ENCODE results near the gene ST8SIA2.

ST8SIA2 gene

GRCh38 chr15:92384381-92384780 lies 9.3 kb upstream of the ST8SIA2 start:
- Mint-ChIP-seq H3K27ac (no peak overlapping the region), H3K4me3 (no peak overlapping the region), H3K9me3 (peaks cover 16% of the 10 kb centered on the region), H3K36me3 (ENCODE audit: low read depth) (no peaks in the 10 kb centered on the region), H3K4me1 (ENCODE audit: low read depth) (no peaks in the 10 kb centered on the region), H3K27me3 (peaks cover 20% of the 10 kb centered on the region)
- intact Hi-C loops (cut with micrococcal nuclease): no loop called here

- Mint-ChIP-seq H3K9me3 (peaks cover 15% of the 10 kb centered on the region), H3K4me1 (ENCODE audit: low read depth) (no peaks in the 10 kb centered on the region), H3K36me3 (ENCODE audit: low read depth) (no peaks in the 10 kb centered on the region), H3K27ac (no peak overlapping the region), H3K27me3 (peaks cover 25% of the 10 kb centered on the region), H3K4me3 (no peak overlapping the region)
- intact Hi-C loops (cut with micrococcal nuclease): no loop called here
Measured at GRCh38 chr15:92385096-92385495, 8.6 kb upstream of the ST8SIA2 start.

DNA sequence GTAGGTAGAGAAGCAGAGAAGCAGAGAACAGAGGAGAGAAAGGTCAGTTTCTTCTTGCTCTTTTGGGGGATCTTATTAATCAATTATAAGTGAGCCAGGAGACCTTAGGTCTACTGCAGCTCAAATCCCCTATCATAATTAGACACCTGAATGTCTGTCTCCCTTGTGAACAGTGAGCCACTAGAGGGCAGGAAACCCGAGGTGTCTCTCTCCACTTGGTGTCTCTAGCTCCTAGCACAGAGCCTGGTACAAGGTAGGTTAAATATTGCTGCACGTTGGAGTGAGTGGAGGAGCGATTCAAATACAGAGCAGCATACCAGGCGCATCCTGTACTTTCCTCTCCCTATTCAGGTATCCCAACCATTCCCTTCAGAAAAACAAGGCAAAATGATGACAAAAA lies 2.0 kb upstream of the ST8SIA2 start:
- H3K9me3 Mint-ChIP-seq: no peaks in the 10 kb centered on the region

DNA sequence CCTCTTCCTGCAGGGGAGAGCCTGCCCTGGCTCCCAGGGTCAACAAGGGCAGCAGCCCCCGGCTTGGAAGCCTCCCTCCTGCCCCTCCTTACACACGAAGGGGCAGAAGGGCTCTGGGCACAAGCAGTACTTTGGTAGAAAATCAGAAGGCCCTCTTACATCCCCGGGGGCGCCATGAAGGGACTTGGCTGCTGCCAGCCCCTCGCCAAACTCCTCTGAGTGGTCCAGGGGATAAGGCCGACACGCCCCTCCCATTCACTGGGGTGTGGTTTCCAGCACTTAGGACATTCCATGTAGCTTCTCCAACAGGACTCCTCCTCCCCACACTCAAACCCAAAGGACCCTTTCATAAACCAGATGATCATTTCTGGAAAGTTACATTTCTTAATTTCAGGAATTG lies 1.2 kb upstream of the ST8SIA2 start:
- H3K27me3 Mint-ChIP-seq: peaks cover 76% of the 10 kb centered on the region
- H3K4me3 Mint-ChIP-seq: no peak overlapping the region
- peaks cover 10% of the 10 kb centered on the region for H3K4me1 Mint-ChIP-seq (ENCODE audit: low read depth)
- no peaks in the 10 kb centered on the region for H3K9me3 Mint-ChIP-seq
- intact Hi-C loops (cut with micrococcal nuclease): no loop called here
- no peak overlapping the region for H3K27ac Mint-ChIP-seq
- H3K36me3 Mint-ChIP-seq (ENCODE audit: low read depth): no peaks in the 10 kb centered on the region

More for the DNA sequence above, 2.0 kb upstream of the ST8SIA2 start:
- H3K27ac Mint-ChIP-seq: no peak overlapping the region
- H3K4me1 Mint-ChIP-seq (ENCODE audit: low read depth): peaks cover 10% of the 10 kb centered on the region
- no peaks in the 10 kb centered on the region for H3K36me3 Mint-ChIP-seq (ENCODE audit: low read depth)
- intact Hi-C loops (cut with micrococcal nuclease): no loop called here
- H3K27me3 Mint-ChIP-seq: peaks cover 77% of the 10 kb centered on the region
- H3K4me3 Mint-ChIP-seq: no peak overlapping the region

- H3K4me3 Mint-ChIP-seq: no peak overlapping the region
- no peaks in the 10 kb centered on the region for H3K36me3 Mint-ChIP-seq (ENCODE audit: low read depth)
- intact Hi-C loops (cut with micrococcal nuclease): no loop called here
- peaks cover 78% of the 10 kb centered on the region for H3K27me3 Mint-ChIP-seq
- no peak overlapping the region for H3K27ac Mint-ChIP-seq
- H3K9me3 Mint-ChIP-seq: no peaks in the 10 kb centered on the region
- H3K4me1 Mint-ChIP-seq (ENCODE audit: low read depth): peaks cover 10% of the 10 kb centered on the region
Measured at GRCh38 chr15:92393980-92394308, 263 bp downstream of the ST8SIA2 start.

- intact Hi-C loops (cut with micrococcal nuclease): no loop called here
- peaks cover 72% of the 10 kb centered on the region for H3K27me3 Mint-ChIP-seq
Measured at GRCh38 chr15:92394309-92395097, 822 bp downstream of the ST8SIA2 start.

GRCh38 chr15:92395098-92395635 lies 1.5 kb downstream of the ST8SIA2 start:
- H3K36me3 Mint-ChIP-seq (ENCODE audit: low read depth): no peaks in the 10 kb centered on the region
- intact Hi-C loops (cut with micrococcal nuclease): no loop called here
- H3K9me3 Mint-ChIP-seq: no peaks in the 10 kb centered on the region
- H3K4me1 Mint-ChIP-seq (ENCODE audit: low read depth): peaks cover 10% of the 10 kb centered on the region
- peaks cover 69% of the 10 kb centered on the region for H3K27me3 Mint-ChIP-seq
- no peak overlapping the region for H3K4me3 Mint-ChIP-seq
- H3K27ac Mint-ChIP-seq: no peak overlapping the region

More at GRCh38 chr15:92394309-92395097, 822 bp downstream of the ST8SIA2 start:
- Mint-ChIP-seq H3K4me3 (no peak overlapping the region), H3K36me3 (ENCODE audit: low read depth) (no peaks in the 10 kb centered on the region), H3K9me3 (no peaks in the 10 kb centered on the region), H3K4me1 (ENCODE audit: low read depth) (peaks cover 10% of the 10 kb centered on the region), H3K27ac (no peak overlapping the region)

DNA sequence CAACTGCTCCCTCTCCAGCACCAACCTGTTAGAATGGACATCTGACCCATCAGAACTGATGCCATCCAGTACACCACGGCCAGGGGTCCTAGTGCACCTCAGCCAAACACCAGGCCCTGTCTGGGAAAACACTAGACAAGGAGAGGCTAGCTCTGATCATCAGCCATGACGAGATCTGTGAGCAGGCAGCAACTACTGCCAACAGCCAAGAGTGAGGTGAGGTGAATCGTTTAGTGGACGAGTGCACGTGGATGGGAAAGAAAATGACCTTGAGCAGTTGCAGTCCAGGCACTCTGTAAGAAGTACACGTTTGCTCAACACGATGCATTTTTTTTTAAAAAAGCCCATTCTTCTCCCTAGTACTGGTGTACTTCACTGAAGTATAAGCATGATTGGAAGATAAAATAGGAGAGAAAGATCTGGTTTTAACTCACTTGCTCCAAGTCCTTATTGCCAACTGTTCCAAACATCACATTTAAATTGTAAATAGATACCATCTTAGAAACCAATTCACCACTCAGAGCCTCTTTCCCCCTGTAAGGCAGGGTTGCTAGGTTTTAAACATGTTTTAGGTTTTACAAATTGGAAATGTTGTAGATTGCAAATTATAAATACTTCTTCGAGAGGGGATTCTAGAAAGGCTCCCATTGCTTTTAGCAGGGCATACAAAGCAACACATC lies 5.7 kb downstream of the ST8SIA2 start:
- Mint-ChIP-seq H3K27ac (no peak overlapping the region), H3K4me1 (ENCODE audit: low read depth) (no peaks in the 10 kb centered on the region), H3K36me3 (ENCODE audit: low read depth) (no peaks in the 10 kb centered on the region), H3K4me3 (no peak overlapping the region), H3K9me3 (no peaks in the 10 kb centered on the region), H3K27me3 (peaks cover 42% of the 10 kb centered on the region)
- intact Hi-C loops (cut with micrococcal nuclease): no loop called here

DNA sequence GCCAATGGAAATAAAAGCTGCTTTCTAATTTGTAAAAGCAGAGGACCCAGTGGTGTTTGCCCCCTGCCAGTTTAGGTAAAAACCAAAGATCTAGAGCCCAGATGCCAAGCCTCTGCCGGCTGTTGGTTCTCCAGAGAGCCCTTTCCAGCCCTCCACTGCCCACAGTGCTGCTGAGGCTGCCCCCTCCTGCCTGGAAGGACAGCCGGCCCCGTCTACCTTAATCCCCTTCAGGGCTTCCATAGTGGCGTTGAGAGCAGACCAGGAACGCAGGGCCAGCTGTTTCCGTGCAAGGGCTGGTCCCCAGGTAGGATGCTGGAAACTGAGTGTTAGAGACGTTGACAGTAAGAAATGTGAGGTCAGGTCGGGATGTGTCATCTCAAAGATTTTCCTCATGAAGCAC lies 6.9 kb downstream of the ST8SIA2 start:
- Mint-ChIP-seq H3K9me3 (no peaks in the 10 kb centered on the region), H3K27ac (no peak overlapping the region)

GRCh38 chr15:92400980-92401787 lies 7.5 kb downstream of the ST8SIA2 start:
- Mint-ChIP-seq H3K36me3 (ENCODE audit: low read depth) (no peaks in the 10 kb centered on the region), H3K27ac (no peak overlapping the region), H3K4me1 (ENCODE audit: low read depth) (no peaks in the 10 kb centered on the region), H3K4me3 (no peak overlapping the region), H3K9me3 (no peaks in the 10 kb centered on the region), H3K27me3 (peaks cover 25% of the 10 kb centered on the region)
- intact Hi-C loops (cut with micrococcal nuclease): no loop called here

More for the DNA sequence above, 6.9 kb downstream of the ST8SIA2 start:
- Mint-ChIP-seq H3K4me1 (ENCODE audit: low read depth) (no peaks in the 10 kb centered on the region), H3K4me3 (no peak overlapping the region), H3K27me3 (peaks cover 31% of the 10 kb centered on the region), H3K36me3 (ENCODE audit: low read depth) (no peaks in the 10 kb centered on the region)
- intact Hi-C loops (cut with micrococcal nuclease): no loop called here

GRCh38 chr15:92402751-92403150 lies 9.1 kb downstream of the ST8SIA2 start:
- intact Hi-C loops (cut with micrococcal nuclease): no loop called here
- no peaks in the 10 kb centered on the region for H3K9me3 Mint-ChIP-seq
- no peaks in the 10 kb centered on the region for H3K36me3 Mint-ChIP-seq (ENCODE audit: low read depth)
- H3K27me3 Mint-ChIP-seq: peaks cover 16% of the 10 kb centered on the region
- no peaks in the 10 kb centered on the region for H3K4me1 Mint-ChIP-seq (ENCODE audit: low read depth)
- H3K27ac Mint-ChIP-seq: no peak overlapping the region
- no peak overlapping the region for H3K4me3 Mint-ChIP-seq

DNA sequence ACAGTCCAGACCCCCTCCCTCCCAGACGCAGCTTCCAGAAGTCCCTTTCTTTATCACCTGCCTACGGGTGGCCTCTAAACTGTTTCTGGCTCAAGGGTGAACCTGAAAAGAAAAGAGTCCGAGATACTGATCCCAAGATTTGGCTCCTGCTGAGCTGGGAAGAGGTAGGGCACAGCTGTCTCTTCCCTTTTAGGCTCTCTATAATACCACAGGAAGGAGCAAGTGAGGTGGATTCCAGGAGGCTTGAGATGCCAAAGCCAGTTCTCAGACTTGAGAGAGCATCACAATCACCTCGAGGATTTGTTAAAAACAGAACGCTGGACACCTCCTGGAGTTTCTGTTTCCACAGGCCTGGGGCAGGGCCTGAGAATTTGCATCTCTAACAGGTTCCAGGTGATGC lies 12.3 kb downstream of the ST8SIA2 start:
- Mint-ChIP-seq H3K4me3 (no peak overlapping the region), H3K27me3 (peaks cover 8% of the 10 kb centered on the region), H3K4me1 (ENCODE audit: low read depth) (no peaks in the 10 kb centered on the region), H3K9me3 (no peaks in the 10 kb centered on the region), H3K36me3 (ENCODE audit: low read depth) (no peaks in the 10 kb centered on the region), H3K27ac (no peak overlapping the region)
- intact Hi-C loops (cut with micrococcal nuclease): no loop called here

DNA sequence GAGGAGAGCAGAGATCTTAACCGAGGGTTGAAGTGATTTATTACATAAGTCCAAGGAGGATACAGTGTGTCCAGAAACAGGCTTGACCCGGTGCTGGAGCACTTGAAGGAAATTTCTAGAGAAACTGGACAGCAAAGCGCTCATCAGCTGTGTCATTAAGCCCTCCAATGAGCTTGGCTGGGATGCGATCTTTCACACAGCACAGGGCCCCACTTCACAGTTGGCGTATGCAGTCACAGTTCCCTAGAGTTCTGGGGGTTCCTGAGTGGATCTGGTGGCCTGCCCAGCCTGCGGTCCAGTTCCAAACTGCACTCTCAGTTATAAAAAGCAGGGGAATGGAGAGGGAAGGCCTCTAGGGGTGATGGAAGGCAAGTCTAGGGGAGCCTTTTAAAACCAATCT lies 13.6 kb downstream of the ST8SIA2 start:
- Mint-ChIP-seq H3K9me3 (no peaks in the 10 kb centered on the region), H3K36me3 (ENCODE audit: low read depth) (no peaks in the 10 kb centered on the region), H3K4me1 (ENCODE audit: low read depth) (no peaks in the 10 kb centered on the region), H3K27ac (no peak overlapping the region), H3K4me3 (no peak overlapping the region), H3K27me3 (peaks cover 12% of the 10 kb centered on the region)
- intact Hi-C loops (cut with micrococcal nuclease): no loop called here

DNA sequence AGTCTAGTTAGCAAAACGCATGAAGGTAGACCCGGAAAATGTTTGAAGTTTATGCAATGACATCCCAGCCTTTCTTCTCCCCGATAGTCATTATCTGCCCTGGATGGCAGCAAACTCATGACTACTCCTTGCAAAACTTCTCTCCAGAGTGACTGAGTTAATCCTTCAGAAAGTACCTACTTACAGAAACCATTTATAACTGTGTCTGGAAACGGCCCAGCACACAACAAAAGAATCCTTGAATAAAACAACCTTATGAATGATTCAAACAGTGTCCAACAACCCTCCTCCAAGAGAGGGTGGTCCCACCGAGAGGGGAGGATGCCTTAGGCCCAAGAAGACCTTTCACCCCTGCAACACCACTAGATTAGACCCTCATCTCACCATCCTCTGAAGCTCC lies 14.2 kb downstream of the ST8SIA2 start:
- Mint-ChIP-seq H3K36me3 (ENCODE audit: low read depth) (no peaks in the 10 kb centered on the region), H3K27me3 (peaks cover 7% of the 10 kb centered on the region)
- intact Hi-C loops (cut with micrococcal nuclease): no loop called here

More for the DNA sequence above, 14.2 kb downstream of the ST8SIA2 start:
- no peak overlapping the region for H3K27ac Mint-ChIP-seq
- no peaks in the 10 kb centered on the region for H3K9me3 Mint-ChIP-seq
- H3K4me1 Mint-ChIP-seq (ENCODE audit: low read depth): no peaks in the 10 kb centered on the region
- H3K4me3 Mint-ChIP-seq: no peak overlapping the region
